ENCODE data around the gene LAMA2. TPM values are rescaled to one million over a fixed set of nuclear protein-coding genes. Genes with fewer than 3 reads are reported as not detected.

Gene LAMA2
- total RNA-seq, 1 donor from 2014 or later: 0.47 TPM

DNA sequence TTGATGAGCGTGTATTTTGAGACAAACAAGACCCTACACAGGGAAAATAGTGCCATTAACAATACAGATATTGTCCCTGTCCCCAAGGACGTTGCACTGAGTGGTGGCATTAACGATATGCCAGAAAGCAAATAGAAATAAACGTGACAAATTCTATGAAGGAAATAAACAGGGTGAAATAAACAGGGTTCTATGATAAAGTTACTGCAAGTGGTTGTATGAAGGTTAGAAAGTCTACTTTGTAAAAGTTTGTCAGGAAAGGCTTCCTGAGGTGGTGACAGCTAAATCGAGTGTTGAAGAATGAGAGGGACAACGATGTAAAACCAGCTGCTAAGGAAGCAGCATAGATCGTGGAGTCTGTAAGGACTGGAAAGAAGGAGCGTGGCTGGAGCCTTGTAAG lies 380.2 kb downstream of the LAMA2 start:
- Mint-ChIP-seq H3K9me3 (no peaks in the 10 kb centered on the region), H3K27me3 (ENCODE audit: low read depth) (no peaks in the 10 kb centered on the region), H3K4me1 (peaks cover 4% of the 10 kb centered on the region), H3K36me3 (ENCODE audit: low read depth) (no peaks in the 10 kb centered on the region), H3K4me3 (no peak overlapping the region), H3K27ac (ENCODE audit: unreplicated experiment) (no peak overlapping the region)
- DNase-seq (ENCODE audit: low read depth, low spot score): no peak
- TF ChIP-seq, protein P1, sequence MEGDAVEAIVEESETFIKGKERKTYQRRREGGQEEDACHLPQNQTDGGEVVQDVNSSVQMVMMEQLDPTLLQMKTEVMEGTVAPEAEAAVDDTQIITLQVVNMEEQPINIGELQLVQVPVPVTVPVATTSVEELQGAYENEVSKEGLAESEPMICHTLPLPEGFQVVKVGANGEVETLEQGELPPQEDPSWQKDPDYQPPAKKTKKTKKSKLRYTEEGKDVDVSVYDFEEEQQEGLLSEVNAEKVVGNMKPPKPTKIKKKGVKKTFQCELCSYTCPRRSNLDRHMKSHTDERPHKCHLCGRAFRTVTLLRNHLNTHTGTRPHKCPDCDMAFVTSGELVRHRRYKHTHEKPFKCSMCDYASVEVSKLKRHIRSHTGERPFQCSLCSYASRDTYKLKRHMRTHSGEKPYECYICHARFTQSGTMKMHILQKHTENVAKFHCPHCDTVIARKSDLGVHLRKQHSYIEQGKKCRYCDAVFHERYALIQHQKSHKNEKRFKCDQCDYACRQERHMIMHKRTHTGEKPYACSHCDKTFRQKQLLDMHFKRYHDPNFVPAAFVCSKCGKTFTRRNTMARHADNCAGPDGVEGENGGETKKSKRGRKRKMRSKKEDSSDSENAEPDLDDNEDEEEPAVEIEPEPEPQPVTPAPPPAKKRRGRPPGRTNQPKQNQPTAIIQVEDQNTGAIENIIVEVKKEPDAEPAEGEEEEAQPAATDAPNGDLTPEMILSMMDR (conservative IDR thresholded peaks at IDR 0.05): no peak

DNA sequence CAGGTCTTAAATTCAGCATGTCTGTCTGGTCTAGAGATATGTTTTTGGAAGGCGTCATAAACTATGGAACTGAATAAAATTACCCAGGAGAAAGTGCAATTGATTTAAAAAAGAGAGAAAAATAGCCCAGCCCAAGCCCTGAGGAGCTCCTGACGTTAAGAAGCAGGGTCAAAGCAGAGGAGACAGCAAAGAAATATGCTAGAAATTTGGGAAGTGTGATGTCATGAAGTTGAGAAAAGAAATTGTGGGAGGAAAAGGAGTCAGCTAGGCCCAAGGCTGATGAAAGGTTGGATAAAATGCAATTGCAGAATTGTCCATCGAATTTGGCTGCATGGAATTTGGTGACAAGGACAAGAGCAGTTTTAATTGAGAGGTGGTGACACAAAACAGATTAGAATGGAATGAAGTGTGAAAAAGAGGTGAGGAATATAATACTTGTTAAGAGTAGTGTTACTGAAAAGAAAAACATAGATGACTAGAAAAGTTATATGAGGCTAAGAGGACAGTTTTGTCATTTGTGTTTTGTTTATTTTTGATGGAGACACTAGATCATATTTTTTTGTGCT lies 381.6 kb downstream of the LAMA2 start:
- Mint-ChIP-seq H3K36me3 (ENCODE audit: low read depth) (no peaks in the 10 kb centered on the region), H3K27ac (ENCODE audit: unreplicated experiment) (no peak overlapping the region), H3K4me1 (peaks cover 4% of the 10 kb centered on the region), H3K27me3 (ENCODE audit: low read depth) (no peaks in the 10 kb centered on the region), H3K9me3 (no peaks in the 10 kb centered on the region), H3K4me3 (no peak overlapping the region)
- TF ChIP-seq, protein P1 (conservative IDR thresholded peaks at IDR 0.05): no peak
- no peak for DNase-seq (ENCODE audit: low read depth, low spot score)

DNA sequence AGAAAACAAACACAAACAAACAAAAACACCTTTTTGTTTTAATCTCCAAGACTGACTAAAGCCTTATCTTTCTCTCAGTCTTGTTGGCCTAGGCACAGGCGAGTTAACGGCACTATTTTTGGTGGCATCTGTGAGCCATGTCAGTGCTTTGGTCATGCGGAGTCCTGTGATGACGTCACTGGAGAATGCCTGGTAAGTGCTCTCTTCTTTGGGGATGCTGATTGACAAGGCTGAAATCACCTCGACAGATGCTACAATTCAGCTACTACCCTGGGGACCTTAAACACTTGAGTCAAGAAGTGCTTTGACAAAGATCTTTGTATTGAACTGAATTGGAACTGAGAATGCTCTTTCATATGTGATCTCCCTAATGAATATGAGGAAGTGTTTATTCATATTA lies 384.1 kb downstream of the LAMA2 start:
- Mint-ChIP-seq H3K4me1 (peaks cover 8% of the 10 kb centered on the region), H3K36me3 (ENCODE audit: low read depth) (no peaks in the 10 kb centered on the region), H3K4me3 (no peak overlapping the region), H3K9me3 (no peaks in the 10 kb centered on the region), H3K27ac (ENCODE audit: unreplicated experiment) (no peak overlapping the region), H3K27me3 (ENCODE audit: low read depth) (no peaks in the 10 kb centered on the region)
- no peak for DNase-seq (ENCODE audit: low read depth, low spot score)
- TF ChIP-seq, protein P1 (conservative IDR thresholded peaks at IDR 0.05): no peak

DNA sequence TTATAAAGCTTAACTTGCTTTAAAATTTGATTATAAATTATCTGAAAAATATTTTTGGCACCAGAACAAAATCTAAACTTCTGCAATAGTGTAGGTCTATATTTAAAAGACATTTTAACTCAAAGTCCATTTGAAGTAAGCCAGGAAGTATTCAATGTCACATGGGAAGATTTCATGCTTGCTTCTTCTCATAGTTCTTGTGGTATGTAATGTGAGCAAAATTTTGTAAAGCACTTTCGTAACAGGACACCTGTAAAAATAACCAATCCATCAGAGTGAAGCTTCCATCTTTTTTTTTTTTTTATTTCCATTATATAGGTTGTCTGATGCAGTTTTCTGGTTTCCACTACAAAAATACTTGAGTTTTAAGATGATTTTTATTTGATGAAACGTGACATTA lies 386.1 kb downstream of the LAMA2 start:
- Mint-ChIP-seq H3K27me3 (ENCODE audit: low read depth) (no peaks in the 10 kb centered on the region), H3K4me3 (no peak overlapping the region), H3K36me3 (ENCODE audit: low read depth) (no peaks in the 10 kb centered on the region), H3K9me3 (no peaks in the 10 kb centered on the region), H3K4me1 (peaks cover 8% of the 10 kb centered on the region), H3K27ac (ENCODE audit: unreplicated experiment) (no peak overlapping the region)
- no peak for DNase-seq (ENCODE audit: low read depth, low spot score)
- TF ChIP-seq, protein P1 (conservative IDR thresholded peaks at IDR 0.05): no peak

DNA sequence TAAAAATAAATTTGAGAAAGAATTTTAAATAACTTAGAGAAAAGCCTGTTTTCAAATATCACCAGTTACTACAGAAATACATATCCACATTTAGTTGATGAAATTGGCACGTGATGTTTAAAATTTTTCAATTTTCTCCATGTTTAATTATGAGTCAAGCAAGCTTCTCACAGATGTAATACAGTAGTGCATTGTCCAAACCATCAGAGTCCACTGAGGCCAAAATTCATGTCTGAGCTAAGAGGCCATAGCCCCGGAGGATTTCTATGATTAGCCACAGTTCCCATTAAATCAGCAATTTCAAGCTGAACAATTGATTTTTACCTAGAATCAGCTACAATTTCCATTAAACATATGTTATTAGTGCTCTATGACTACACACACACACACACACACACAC lies 387.0 kb downstream of the LAMA2 start:
- no peak overlapping the region for H3K4me3 Mint-ChIP-seq
- no peaks in the 10 kb centered on the region for H3K27me3 Mint-ChIP-seq (ENCODE audit: low read depth)
- H3K27ac Mint-ChIP-seq (ENCODE audit: unreplicated experiment): no peak overlapping the region
- H3K36me3 Mint-ChIP-seq (ENCODE audit: low read depth): no peaks in the 10 kb centered on the region
- no peak for DNase-seq (ENCODE audit: low read depth, low spot score)
- TF ChIP-seq, protein P1 (conservative IDR thresholded peaks at IDR 0.05): no peak
- H3K4me1 Mint-ChIP-seq: peaks cover 8% of the 10 kb centered on the region
- no peaks in the 10 kb centered on the region for H3K9me3 Mint-ChIP-seq
